ENCODE measurements around the gene LOXL1.

Gene LOXL1

DNA sequence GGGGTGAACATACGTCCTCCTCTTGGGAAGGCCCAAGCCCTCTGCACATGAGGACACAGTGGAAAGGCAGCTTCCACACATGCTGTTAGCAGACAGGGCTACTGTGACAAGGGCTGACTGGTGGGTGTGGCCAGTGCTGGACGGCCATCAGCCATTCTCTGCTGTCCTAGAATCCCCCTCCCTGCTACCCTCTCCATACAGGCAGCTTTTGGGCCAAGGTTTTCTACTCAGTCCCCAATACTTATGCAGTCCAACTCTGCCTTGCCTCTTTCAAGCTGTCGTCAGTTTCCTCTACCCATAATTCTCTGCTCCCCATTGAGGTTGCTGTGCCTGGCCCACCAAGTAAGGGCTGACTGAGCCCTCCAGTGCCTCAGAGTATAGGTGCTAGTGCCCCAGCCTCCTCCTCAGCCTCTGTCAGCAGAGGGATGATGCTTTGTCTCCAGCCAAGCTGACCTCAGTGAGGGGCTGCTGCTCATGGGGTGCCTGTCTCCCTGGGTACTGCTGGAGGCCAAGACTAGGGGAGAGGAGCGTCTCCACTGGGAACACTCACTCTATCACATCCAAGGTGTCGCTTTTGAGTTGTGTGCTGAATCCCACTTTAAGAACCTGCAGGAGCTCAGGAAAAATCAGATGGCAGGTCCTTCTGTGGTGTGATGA lies 2.8 kb downstream of the LOXL1 start:
- no peak overlapping the region for H3K4me3 ChIP-seq (ENCODE audit: low read length)
- TF ChIP-seq, protein P1, sequence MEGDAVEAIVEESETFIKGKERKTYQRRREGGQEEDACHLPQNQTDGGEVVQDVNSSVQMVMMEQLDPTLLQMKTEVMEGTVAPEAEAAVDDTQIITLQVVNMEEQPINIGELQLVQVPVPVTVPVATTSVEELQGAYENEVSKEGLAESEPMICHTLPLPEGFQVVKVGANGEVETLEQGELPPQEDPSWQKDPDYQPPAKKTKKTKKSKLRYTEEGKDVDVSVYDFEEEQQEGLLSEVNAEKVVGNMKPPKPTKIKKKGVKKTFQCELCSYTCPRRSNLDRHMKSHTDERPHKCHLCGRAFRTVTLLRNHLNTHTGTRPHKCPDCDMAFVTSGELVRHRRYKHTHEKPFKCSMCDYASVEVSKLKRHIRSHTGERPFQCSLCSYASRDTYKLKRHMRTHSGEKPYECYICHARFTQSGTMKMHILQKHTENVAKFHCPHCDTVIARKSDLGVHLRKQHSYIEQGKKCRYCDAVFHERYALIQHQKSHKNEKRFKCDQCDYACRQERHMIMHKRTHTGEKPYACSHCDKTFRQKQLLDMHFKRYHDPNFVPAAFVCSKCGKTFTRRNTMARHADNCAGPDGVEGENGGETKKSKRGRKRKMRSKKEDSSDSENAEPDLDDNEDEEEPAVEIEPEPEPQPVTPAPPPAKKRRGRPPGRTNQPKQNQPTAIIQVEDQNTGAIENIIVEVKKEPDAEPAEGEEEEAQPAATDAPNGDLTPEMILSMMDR (IDR thresholded peaks at IDR 0.05; ENCODE audit: insufficient read depth, low read depth, low read length, missing control alignments) = no peak
- DNase-seq (ENCODE audit: low read depth) = no peak

DNA sequence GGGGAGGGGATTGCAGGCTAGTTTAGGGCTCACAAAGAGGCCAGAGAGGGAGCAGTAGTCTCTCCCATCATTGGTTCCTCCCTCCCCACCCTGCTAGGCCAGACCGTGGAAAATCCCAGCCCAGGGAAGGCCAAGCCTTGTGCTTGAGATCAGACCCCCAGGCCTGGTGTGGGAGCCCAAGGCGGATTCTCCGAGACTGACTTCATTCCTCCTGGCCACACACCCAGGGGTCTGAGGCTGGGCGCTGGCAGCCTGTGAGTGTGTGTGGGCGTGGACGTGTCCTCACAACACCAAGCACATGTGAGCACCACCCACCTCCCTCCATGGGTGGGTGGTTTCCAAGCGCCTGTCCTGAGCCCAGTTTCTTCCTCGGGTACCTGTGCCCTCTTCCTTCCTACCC lies 4.1 kb downstream of the LOXL1 start:
- H3K4me3 ChIP-seq (ENCODE audit: low read length) = no peak overlapping the region
- TF ChIP-seq, protein P1 (IDR thresholded peaks at IDR 0.05; ENCODE audit: insufficient read depth, low read depth, low read length, missing control alignments) = no peak
- peak; percentile 32 for DNase-seq (ENCODE audit: low read depth)

DNA sequence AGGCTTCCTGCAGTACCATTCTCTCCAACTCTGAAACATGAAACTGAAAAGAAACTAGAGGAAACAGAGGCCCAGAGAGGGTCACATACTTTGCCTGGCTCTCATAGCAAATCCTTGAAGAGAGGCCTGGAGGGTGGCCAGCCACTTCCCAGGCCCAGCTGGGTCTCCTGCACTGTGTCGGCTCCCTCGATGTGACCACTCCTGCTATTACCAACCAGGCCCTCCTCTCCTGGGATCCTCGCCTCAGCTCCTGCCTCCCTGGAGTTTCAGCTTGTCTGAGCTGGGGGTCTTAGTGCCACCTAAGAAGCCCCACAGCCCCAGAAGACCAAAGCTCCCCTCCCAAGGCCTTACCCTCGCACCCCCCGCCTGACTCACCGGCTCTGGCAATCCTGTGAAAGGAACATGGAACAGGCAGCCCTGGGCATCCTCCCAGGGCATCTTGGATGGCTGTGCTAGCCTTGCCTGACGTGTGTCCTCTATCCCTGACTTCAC lies 4.6 kb downstream of the LOXL1 start:
- no peak overlapping the region for H3K4me3 ChIP-seq (ENCODE audit: low read length)
- TF ChIP-seq, protein P1 (IDR thresholded peaks at IDR 0.05; ENCODE audit: insufficient read depth, low read depth, low read length, missing control alignments) = no peak
- DNase-seq (ENCODE audit: low read depth) = no peak

DNA sequence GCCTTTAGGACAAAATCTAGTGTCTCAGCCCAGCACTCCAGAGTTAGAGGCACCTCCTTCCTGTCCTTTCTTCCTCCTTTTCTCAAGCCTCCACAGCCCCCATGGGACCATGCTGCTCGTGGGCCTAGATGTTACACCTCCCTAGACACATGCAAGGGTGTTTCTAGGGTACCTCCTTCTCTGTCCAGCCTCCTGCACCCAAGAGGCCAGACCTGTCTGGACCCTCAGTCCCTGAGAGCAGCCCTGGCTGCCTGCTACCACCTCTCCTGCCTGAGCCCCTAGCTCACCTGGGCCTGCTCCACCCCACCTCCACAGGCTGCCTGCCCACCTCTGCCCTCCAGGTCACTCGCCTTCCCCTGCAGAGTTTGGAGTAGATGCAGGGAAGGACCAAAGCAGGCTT lies 5.2 kb downstream of the LOXL1 start:
- TF ChIP-seq, protein P1 (IDR thresholded peaks at IDR 0.05; ENCODE audit: insufficient read depth, low read depth, low read length, missing control alignments) = no peak
- no peak overlapping the region for H3K4me3 ChIP-seq (ENCODE audit: low read length)
- no peak for DNase-seq (ENCODE audit: low read depth)

DNA sequence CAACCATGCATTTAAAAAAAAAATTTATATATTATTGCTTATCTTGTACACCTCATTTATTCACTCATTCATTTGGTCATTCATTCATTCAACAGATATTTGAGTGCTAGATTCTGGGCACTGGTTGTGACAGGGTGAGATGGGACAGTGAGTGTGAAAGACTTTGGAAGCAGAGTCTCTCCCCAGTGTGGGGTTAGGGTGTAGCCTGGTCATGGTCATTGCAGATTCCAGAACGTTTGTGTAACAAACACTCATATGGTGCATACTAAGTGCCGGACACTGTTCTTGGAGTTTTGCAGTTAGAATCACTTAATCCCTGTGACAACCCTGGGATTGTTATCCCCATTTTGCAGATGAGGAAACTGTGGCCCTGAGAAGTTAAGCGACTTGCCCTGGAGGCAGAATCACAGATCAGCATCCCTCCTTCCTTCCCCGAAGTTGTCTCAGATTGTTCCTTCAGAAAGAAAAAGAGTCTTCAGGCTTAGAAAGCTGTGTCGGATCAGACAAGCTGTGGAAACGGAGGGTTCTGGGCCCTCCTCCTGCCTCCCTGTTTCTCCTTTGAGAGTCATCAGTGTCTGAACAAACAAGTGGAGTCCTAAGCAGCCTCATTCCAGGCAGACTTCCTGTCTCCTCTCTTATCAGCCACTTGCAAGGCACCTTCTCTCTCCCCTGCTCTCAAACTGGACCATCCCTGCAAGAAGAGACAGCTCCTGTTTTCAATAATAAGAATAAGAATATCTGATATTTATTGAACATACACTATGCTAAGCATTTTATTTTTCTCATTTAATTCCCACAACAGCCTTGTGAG lies 6.3 kb downstream of the LOXL1 start:
- DNase-seq (ENCODE audit: low read depth) = no peak
- no peak overlapping the region for H3K4me3 ChIP-seq (ENCODE audit: low read length)
- TF ChIP-seq, protein P1 (IDR thresholded peaks at IDR 0.05; ENCODE audit: insufficient read depth, low read depth, low read length, missing control alignments) = no peak

DNA sequence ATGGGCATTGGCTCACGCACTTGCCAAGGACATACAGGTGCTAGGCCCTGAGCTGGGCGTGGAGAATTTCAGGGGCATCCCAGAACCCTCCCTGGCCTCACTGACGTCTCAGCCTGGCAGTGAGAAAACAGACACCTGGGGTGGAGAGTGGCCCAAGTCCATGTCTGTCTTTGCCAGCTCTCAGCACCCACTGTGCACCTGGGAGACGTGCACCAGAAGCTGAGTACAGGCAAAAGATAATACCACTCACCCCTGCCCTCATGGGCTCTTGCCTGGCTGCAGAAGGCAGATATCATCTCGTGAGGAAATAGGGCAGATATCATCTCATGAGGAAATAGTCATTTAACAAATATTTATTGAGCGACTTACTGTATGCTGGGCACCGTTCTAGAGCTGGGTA lies 8.0 kb downstream of the LOXL1 start:
- H3K4me3 ChIP-seq (ENCODE audit: low read length) = no peak overlapping the region
- TF ChIP-seq, protein P1 (IDR thresholded peaks at IDR 0.05; ENCODE audit: insufficient read depth, low read depth, low read length, missing control alignments) = no peak
- no peak for DNase-seq (ENCODE audit: low read depth)

Measured in epithelial cell of esophagus (primary cell).